ENCODE results near the gene FAM13A.

GRCh38 chr4:88860586-88860985 is 196.4 kb downstream of the FAM13A start:
- TF ChIP-seq CTCF (IDR thresholded peaks at IDR 0.05) (no peak), POLR2A (IDR thresholded peaks at IDR 0.05) (no peak)
